ENCODE results near the gene CD58. TPM values are rescaled to one million over a fixed set of nuclear protein-coding genes. Genes with fewer than 3 reads are reported as not detected.
"Not testable (repeated sequence)": the region's sequence is repeated elsewhere in the genome, so short reads cannot be mapped to it uniquely, and the experiment has no call there.

Gene CD58
- total RNA-seq, 1 donor from 2014 or later: 40.6 TPM

DNA sequence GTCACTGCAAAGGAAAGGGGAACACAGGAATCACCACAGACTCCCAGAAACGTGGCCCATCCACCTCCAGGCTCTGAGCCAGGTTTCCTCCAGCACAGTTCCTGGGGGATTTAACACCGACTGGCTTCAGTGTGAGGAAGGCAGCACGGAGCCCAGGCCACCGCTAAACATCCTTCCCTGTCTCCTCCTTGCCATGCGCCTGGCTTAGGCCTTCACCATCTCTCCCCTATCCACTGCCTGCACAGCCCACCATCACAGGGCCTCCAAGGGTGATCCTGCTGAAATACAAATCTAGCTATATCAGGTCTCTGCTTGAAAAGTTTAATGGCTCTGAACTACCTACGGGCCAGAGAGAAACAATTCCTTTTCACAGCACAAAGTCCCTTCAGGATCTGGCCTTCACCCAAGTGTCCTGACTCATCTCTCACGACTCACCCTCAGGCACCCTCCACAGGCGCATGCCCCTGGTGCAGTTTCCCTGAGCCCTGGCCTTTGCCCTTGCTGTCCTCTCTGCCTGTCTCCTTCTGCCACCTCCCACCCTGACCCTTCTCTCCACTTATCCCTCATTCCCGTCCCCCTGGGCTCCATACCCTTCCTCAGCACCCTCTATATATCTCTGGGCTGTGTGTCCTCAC, 18.4 kb upstream of the CD58 start:
- intact Hi-C loops (cut with micrococcal nuclease); H3K36me3 Mint-ChIP-seq (ENCODE audit: low read depth); H3K27ac Mint-ChIP-seq; DNase-seq (ENCODE audit: low spot score); H3K9me3 Mint-ChIP-seq; H3K27me3 Mint-ChIP-seq (ENCODE audit: low read depth); H3K4me3 Mint-ChIP-seq (ENCODE audit: low read depth): not testable (repeated sequence)
- H3K4me1 Mint-ChIP-seq (ENCODE audit: low read depth): peaks cover 13% of the 10 kb centered on the region

DNA sequence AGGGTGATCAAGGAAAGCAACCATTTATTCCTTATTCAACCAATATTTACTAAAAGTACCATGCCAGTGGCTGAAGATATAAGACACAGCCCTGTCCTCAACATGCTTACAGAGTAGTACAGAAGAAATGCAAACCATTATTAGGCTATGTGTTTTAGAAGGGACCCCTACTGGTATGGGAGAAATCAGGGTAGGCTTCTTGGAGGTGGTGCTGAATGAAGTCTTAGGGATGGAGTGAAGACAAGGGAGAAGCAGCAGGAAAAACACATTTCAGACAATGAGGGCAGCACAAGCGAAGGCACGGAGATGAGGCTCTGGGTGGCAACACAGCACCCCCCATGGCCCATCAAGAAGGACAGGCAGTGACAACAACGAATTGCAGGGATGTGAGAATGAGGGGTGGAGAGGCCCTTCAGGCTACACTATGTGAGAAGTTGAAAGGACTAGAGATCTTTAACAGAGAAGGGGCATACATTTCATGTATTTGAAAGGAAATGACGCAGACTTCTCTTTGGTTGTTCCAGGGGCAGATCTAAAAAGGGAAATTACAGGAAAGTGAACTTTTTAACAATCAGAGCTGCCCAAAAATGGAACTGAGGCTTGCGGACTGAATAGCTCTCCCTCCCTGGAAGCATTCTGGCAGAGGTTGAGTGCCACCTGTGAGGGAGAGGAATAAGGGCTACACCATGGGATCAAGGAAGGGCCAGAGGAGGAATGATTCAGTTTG, 16.8 kb upstream of the CD58 start:
- H3K27me3 Mint-ChIP-seq (ENCODE audit: low read depth): no peaks in the 10 kb centered on the region
- H3K27ac Mint-ChIP-seq: no peak overlapping the region
- H3K9me3 Mint-ChIP-seq: no peaks in the 10 kb centered on the region
- no peak for DNase-seq (ENCODE audit: low spot score)
- no peak overlapping the region for H3K4me3 Mint-ChIP-seq (ENCODE audit: low read depth)
- H3K36me3 Mint-ChIP-seq (ENCODE audit: low read depth): no peaks in the 10 kb centered on the region
- peaks cover 10% of the 10 kb centered on the region for H3K4me1 Mint-ChIP-seq (ENCODE audit: low read depth)
- intact Hi-C loops (cut with micrococcal nuclease): no loop called here

DNA sequence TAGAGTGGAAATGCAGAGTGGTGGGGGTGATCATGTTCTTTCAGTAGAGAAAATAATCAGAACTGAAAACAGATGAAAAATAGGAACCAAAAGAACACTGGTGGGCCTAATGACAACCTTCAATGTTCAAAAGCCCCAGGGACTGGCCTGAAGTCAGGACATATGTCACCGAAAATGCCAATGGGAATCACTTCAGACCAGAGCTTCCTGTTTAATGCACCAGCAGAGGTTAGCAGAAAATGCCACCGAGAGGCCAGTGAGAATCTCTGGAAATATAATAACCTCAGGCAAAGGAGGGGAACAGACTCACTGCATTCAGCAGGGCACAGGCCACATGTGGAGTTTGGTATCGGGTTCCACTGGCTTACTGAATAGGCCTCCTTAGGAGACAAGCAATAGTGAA, 15.9 kb upstream of the CD58 start:
- Mint-ChIP-seq H3K36me3 (ENCODE audit: low read depth) (no peaks in the 10 kb centered on the region), H3K27ac (no peak overlapping the region), H3K9me3 (no peaks in the 10 kb centered on the region), H3K27me3 (ENCODE audit: low read depth) (no peaks in the 10 kb centered on the region), H3K4me3 (ENCODE audit: low read depth) (no peak overlapping the region), H3K4me1 (ENCODE audit: low read depth) (peaks cover 10% of the 10 kb centered on the region)
- no peak for DNase-seq (ENCODE audit: low spot score)
- intact Hi-C loops (cut with micrococcal nuclease): no loop called here

DNA sequence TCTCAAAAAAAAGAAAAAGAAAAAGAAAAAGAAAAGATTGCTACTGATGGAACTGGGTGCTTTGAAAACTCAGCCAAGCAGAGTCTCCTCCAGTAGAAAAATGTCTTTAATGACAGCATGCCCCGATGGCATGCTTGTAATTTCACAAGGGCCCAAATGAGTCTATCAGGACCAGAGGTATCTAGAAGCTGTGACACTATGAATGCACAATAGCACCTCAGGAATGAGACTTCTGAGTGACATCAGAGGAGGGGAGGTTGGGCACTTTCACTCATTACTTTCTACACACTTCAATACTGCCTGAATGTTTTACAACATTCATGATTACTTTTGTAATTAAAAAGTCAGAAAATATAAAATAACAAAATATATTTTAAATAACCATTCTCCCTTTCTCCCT, 15.1 kb upstream of the CD58 start:
- no peak for DNase-seq (ENCODE audit: low spot score)
- peaks cover 10% of the 10 kb centered on the region for H3K4me1 Mint-ChIP-seq (ENCODE audit: low read depth)
- no peak overlapping the region for H3K4me3 Mint-ChIP-seq (ENCODE audit: low read depth)
- intact Hi-C loops (cut with micrococcal nuclease): no loop called here
- no peak overlapping the region for H3K27ac Mint-ChIP-seq
- no peaks in the 10 kb centered on the region for H3K27me3 Mint-ChIP-seq (ENCODE audit: low read depth)
- no peaks in the 10 kb centered on the region for H3K9me3 Mint-ChIP-seq
- H3K36me3 Mint-ChIP-seq (ENCODE audit: low read depth): no peaks in the 10 kb centered on the region

DNA sequence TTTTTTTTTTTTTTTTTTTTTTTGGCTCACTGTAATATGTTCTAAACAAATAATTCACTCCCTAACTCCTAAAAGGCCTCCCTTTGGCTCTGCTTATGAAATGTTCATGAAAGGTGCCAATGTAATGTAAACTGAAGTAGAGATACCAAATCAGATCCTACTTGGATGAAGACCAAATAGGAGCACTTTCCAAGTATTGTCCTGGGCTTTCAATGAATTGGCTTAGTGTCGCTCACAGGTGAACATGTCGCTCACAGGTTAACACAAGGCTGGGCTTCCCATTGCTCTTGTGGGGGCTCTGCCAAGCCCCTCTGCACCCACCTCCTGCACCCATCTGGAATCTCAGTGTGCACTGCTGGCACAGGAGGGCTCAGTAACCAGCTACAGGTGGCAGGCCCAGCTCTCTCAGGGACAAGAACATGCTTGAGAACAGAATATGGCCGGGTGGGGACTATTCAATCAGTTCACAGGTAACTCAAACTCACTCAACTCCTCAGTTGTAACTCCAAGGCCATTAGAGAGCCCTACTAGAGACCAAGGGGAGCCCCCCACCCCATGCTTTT, 10.6 kb upstream of the CD58 start:
- H3K27ac Mint-ChIP-seq: no peak overlapping the region
- no peaks in the 10 kb centered on the region for H3K36me3 Mint-ChIP-seq (ENCODE audit: low read depth)
- no peak overlapping the region for H3K4me3 Mint-ChIP-seq (ENCODE audit: low read depth)
- intact Hi-C loops (cut with micrococcal nuclease): no loop called here
- no peak for DNase-seq (ENCODE audit: low spot score)
- peaks cover 2% of the 10 kb centered on the region for H3K4me1 Mint-ChIP-seq (ENCODE audit: low read depth)
- H3K27me3 Mint-ChIP-seq (ENCODE audit: low read depth): no peaks in the 10 kb centered on the region
- H3K9me3 Mint-ChIP-seq: no peaks in the 10 kb centered on the region

DNA sequence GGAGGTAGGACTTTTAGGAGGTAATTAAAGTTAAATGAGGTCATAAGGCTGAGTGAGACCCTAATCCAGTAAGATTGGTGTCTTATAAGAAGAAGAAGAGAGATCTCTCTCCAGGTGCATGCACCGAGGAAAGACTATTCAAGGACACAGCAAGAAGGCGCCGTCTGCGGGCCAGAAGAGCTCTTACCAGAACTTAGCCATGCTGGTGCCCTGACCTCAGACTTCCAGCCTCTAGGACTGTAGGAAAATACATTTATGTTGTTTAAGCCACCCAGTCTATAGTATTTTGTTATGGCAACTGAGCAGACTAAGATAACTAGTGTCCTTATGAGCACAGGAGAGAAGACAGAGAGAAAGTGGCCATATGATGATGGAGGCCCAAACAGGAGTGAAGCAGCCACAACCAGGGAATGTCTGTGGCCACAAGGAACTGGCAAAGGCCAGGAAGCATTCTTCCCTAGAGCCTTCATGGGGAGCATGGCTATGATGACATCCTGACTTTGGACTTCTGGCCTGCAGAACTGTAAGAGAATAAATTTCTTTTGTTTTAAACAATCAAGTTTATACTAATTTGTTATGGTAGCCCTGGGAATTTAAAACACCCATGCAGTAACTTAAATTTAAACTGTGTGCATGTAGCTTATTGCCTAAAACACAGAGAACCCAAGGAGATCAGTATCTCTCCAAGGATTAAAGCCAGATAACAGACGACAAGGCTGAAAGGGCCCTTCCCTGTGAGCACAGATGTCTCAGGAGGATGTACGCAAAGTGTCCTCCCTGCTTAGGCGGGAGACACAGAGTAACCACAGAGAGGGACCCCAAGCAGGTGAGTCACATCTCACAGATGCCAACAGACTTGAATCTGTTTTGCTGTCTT, 9.9 kb upstream of the CD58 start:
- DNase-seq (ENCODE audit: low spot score): no peak
- Mint-ChIP-seq H3K27me3 (ENCODE audit: low read depth) (no peaks in the 10 kb centered on the region), H3K27ac (no peak overlapping the region), H3K4me1 (ENCODE audit: low read depth) (peaks cover 4% of the 10 kb centered on the region), H3K36me3 (ENCODE audit: low read depth) (no peaks in the 10 kb centered on the region), H3K9me3 (no peaks in the 10 kb centered on the region), H3K4me3 (ENCODE audit: low read depth) (no peak overlapping the region)
- intact Hi-C loops (cut with micrococcal nuclease): no loop called here

DNA sequence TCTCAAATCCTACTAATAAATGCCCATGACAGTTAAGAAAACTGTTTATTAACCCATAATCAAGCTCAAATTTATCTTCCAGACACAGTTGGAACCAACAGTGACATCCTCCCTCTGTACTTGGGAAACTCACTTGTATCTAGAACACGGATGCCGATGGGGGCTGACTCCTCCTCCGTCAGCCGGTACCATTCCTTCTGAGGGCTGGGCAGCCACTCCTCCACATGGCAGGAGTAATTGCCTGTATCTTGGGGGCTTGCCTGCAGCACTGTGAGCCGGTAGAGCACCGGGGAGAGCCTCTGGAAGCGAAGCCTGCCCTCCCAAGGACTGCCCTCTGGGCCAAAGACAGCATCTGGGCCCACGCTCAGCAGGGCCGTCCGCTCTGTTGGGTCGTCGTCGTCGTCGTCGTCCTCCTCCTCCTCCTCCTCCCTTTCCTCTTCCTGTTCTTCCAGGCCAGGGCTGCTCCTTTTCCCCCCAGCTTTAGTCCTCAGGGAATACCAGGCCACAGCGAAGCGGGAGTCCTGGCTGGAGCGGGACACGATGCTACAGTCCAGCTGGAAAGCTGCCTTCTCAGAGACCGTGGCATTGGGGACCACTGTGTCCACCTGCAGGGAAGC, 8.5 kb upstream of the CD58 start:
- Mint-ChIP-seq H3K4me1 (ENCODE audit: low read depth) (peaks cover 14% of the 10 kb centered on the region), H3K27me3 (ENCODE audit: low read depth) (no peaks in the 10 kb centered on the region), H3K4me3 (ENCODE audit: low read depth) (no peak overlapping the region), H3K27ac (no peak overlapping the region), H3K9me3 (no peaks in the 10 kb centered on the region), H3K36me3 (ENCODE audit: low read depth) (no peaks in the 10 kb centered on the region)
- no peak for DNase-seq (ENCODE audit: low spot score)
- intact Hi-C loops (cut with micrococcal nuclease): loop anchor here (10.0 kb wide), 1 partner anchor 155 kb away; no protein-coding TSS in a partner anchor

DNA sequence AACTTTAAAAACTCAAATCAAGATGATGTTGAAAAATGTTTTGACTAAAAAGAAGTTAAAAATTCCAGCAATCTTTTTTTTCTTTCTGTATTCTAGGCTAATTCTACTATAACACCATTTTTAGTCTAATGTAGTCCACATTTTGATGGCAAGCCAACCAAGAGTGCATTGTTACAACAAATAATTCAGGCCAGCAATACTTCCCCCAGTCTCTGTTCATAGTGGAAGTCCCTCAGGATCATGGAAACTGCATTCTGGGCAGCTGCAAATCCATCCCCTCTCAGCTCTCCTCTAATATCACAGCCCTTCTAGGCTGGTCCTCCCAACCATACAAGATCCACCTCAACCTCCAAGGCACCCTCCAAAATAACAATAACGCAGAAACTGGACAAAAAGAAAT, 7.8 kb upstream of the CD58 start:
- peaks cover 18% of the 10 kb centered on the region for H3K4me1 Mint-ChIP-seq (ENCODE audit: low read depth)
- no peaks in the 10 kb centered on the region for H3K27me3 Mint-ChIP-seq (ENCODE audit: low read depth)
- no peak overlapping the region for H3K27ac Mint-ChIP-seq
- no peaks in the 10 kb centered on the region for H3K36me3 Mint-ChIP-seq (ENCODE audit: low read depth)
- no peak overlapping the region for H3K4me3 Mint-ChIP-seq (ENCODE audit: low read depth)
- H3K9me3 Mint-ChIP-seq: no peaks in the 10 kb centered on the region
- no peak for DNase-seq (ENCODE audit: low spot score)
- intact Hi-C loops (cut with micrococcal nuclease): loop anchor here (10.0 kb wide), 1 partner anchor 156 kb away; no protein-coding TSS in a partner anchor

DNA sequence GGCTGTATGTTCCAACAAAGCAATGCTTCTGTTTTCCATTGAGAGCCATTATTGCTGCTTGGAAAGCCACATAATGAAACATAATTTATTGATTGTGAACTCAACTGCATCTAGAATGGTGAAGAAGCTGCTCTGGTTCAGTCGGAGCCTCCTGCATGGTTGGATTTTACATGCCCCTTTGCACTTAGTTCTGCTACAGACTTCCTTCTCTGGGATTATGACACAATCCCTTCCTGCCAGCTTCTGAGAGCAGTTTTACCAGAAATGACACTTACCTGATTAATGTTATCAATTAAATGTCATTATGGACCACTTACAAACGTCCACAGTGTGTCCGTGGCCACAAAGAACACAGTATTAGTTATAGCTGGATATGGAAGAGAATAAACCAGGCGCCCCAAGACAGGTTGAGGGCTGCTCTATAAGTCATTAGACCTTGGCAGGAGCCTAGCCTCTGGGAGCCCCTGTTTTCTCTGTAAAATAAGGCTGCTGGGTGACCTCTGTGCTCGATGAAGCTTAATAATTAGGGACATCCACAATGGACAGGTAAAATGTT, 7.0 kb upstream of the CD58 start:
- no peaks in the 10 kb centered on the region for H3K36me3 Mint-ChIP-seq (ENCODE audit: low read depth)
- H3K27ac Mint-ChIP-seq: no peak overlapping the region
- intact Hi-C loops (cut with micrococcal nuclease): loop anchor here (10.0 kb wide), 1 partner anchor 157 kb away; no protein-coding TSS in a partner anchor
- peaks cover 21% of the 10 kb centered on the region for H3K4me1 Mint-ChIP-seq (ENCODE audit: low read depth)
- H3K9me3 Mint-ChIP-seq: no peaks in the 10 kb centered on the region
- H3K27me3 Mint-ChIP-seq (ENCODE audit: low read depth): no peaks in the 10 kb centered on the region
- no peak for DNase-seq (ENCODE audit: low spot score)
- no peak overlapping the region for H3K4me3 Mint-ChIP-seq (ENCODE audit: low read depth)

DNA sequence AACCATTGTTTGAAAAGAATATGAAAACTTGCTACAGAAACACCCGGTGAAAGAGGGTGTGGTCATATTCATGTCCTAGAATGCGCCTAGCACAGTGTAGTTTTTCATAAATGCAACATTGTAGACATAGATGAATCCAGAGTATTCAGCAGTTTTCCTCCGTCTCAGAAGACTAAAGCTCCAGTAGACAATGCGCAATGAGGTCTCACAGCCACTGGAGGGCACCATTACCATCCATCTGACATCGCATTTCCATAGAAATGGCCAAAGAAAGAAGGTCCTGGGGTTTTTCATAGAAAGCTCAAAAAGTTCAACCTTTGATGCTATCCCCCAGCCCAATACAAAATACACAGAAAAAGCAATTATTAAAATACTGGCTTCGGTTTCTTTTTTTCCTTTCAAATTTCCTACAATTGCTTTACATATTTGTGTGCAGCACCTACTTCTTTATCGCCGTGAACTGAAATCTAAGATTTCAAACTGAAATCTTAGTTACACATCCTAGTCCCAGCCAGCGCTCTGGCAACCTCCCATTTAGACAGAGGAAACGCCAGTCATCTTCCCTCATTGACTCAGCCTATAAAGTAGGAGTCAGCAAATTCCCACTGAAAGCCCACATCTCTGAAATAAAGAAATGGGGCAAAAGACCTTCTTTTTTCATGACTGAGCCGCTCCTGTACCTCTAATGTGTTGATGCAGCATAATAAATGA, 3.9 kb upstream of the CD58 start:
- H3K36me3 Mint-ChIP-seq (ENCODE audit: low read depth): peaks cover 5% of the 10 kb centered on the region
- H3K4me1 Mint-ChIP-seq (ENCODE audit: low read depth): peaks cover 37% of the 10 kb centered on the region
- no peak overlapping the region for H3K27ac Mint-ChIP-seq
- H3K9me3 Mint-ChIP-seq: no peaks in the 10 kb centered on the region
- peak; percentile 30 for DNase-seq (ENCODE audit: low spot score)
- H3K27me3 Mint-ChIP-seq (ENCODE audit: low read depth): no peaks in the 10 kb centered on the region
- intact Hi-C loops (cut with micrococcal nuclease): loop anchor here (1.0 to 10.0 kb wide), 3 partner anchors 22 to 160 kb away; no protein-coding TSS in a partner anchor
- H3K4me3 Mint-ChIP-seq (ENCODE audit: low read depth): no peak overlapping the region

DNA sequence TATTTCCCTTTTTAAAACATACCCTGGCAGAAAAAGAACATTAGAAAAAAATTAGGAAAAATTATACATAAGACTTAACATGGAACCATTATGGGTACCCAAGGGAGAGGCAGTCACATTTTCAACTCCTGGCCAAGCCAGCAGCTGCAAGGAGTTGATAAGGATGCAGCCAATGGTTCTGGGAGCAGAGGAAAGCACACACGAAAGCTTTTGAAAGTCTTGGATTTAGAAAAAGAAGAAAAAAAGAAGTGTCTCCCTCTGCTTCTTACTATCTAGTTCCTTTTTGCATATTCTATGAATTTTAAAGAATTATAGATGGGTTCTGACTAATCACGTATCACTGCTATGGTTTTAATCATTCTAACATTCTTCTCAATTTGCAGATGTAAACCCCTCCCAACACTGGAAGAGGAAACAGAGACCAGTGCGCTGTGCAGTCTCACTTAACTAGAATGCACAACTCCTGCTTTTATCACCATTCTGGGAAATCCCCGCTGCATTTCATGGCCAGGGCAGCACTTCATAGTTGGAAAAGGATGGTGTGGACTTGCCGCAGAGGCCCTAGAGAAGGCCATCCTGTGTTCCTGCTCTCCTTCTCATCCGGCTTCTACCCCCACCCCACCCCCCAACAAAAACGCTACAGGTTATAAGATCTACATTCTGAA, 2.7 kb upstream of the CD58 start:
- Mint-ChIP-seq H3K36me3 (ENCODE audit: low read depth) (peaks cover 17% of the 10 kb centered on the region), H3K27me3 (ENCODE audit: low read depth) (no peaks in the 10 kb centered on the region), H3K9me3 (no peaks in the 10 kb centered on the region), H3K27ac (no peak overlapping the region), H3K4me3 (ENCODE audit: low read depth) (no peak overlapping the region), H3K4me1 (ENCODE audit: low read depth) (peaks cover 49% of the 10 kb centered on the region)
- DNase-seq (ENCODE audit: low spot score): no peak
- intact Hi-C loops (cut with micrococcal nuclease): loop anchor here (1.0 to 10.0 kb wide), 3 partner anchors 23 to 161 kb away; no protein-coding TSS in a partner anchor
